Fibroblast of lung (primary cell): ENCODE data around the gene L3MBTL4. TPM values are rescaled to one million over a fixed set of nuclear protein-coding genes. Genes with fewer than 3 reads are reported as not detected.
A peak's percentile ranks its signal among the peaks of the same experiment; 100 is the strongest.

ENCODE experiments used
- DNase-seq, 2 donors: peaks; one replicate each; pipeline versions ENCODE4 v3.0.0 to v3.0.0-alpha.2; 2010; ENCODE audit warnings: low read depth in 2 of 2
- H2AFZ ChIP-seq: 2 replicates; pipeline ENCODE4 v1.5.1; 2012; ENCODE audit warnings: low read length, control low read depth, inconsistent platforms
- H3K27ac ChIP-seq: 2 replicates; pipeline ENCODE4 v1.5.1; 2011; ENCODE audit warnings: low read length, control low read depth; ENCODE audit not compliant: insufficient read depth
- H3K27me3 ChIP-seq: 2 replicates; pipeline ENCODE4 v1.5.1; 2011; ENCODE audit warnings: mild to moderate bottlenecking, low read length; ENCODE audit not compliant: control insufficient read depth, insufficient read depth
- H3K36me3 ChIP-seq: 2 replicates; pipeline ENCODE4 v1.5.1; 2011; ENCODE audit warnings: low read length; ENCODE audit not compliant: control insufficient read depth, insufficient read depth
- H3K4me1 ChIP-seq: 2 replicates; pipeline ENCODE4 v1.5.1; 2011; ENCODE audit warnings: low read length; ENCODE audit not compliant: control insufficient read depth, insufficient read depth; ENCODE audit errors: extremely low read depth
- H3K4me2 ChIP-seq: 2 replicates; pipeline ENCODE4 v1.5.1; 2011; ENCODE audit warnings: low read length, control low read depth; ENCODE audit not compliant: insufficient read depth; ENCODE audit errors: extremely low read depth
- H3K4me3 ChIP-seq, 4 experiments: fragments of 200-600 bp in 1 of 4; sonication (generic) in 1 of 4; replicated peaks in 1 of 4; 2 replicates each; pipeline ENCODE4 v1.5.1; 2011 to 2016; ENCODE audit warnings: low read length in 4 of 4, low read depth in 3 of 4, mild to moderate bottlenecking in 3 of 4, control low read depth in 2 of 4, inconsistent platforms in 1 of 4, mixed read lengths in 1 of 4; ENCODE audit not compliant: insufficient read depth in 1 of 4; ENCODE audit errors: control extremely low read depth in 1 of 4
- H3K79me2 ChIP-seq: 2 replicates; pipeline ENCODE4 v1.5.1; 2012; ENCODE audit warnings: mild to moderate bottlenecking, low read length, inconsistent platforms; ENCODE audit not compliant: control insufficient read depth, insufficient read depth
- H3K9ac ChIP-seq: 2 replicates; pipeline ENCODE4 v1.5.1; 2011; ENCODE audit warnings: mild to moderate bottlenecking, low read length, control low read depth; ENCODE audit not compliant: insufficient read depth
- H3K9me3 ChIP-seq: 2 replicates; pipeline ENCODE4 v1.5.1; 2012; ENCODE audit warnings: low read depth, low read length; ENCODE audit not compliant: control insufficient read depth, insufficient read depth
- H4K20me1 ChIP-seq: 2 replicates; pipeline ENCODE4 v1.5.1; 2011; ENCODE audit warnings: low read length; ENCODE audit not compliant: control insufficient read depth, insufficient read depth; ENCODE audit errors: extremely low read depth
- EZH2 ChIP-seq: IDR thresholded peaks from 2 replicates; pipeline ENCODE4 v1.5.1; 2012; ENCODE audit warnings: low read length, control low read depth, mild to moderate bottlenecking; ENCODE audit errors: missing control alignments
- polyA plus RNA-seq, 2 donors: library from polyadenylated mRNA; depleted of rRNA in 1 of 2; stranded (reverse) in 1 of 2; unstranded in 1 of 2; fragments of >200 nt; gene quantifications; 2 replicates each; pipeline ENCODE4 v1.2.1, GENCODE V29; 2011 to 2012; ENCODE audit warnings: missing spikeins in 1 of 2
- total RNA-seq: library from RNA; depleted of rRNA; stranded (reverse); fragments of >200 nt; gene quantifications from 2 replicates; pipeline ENCODE4 v1.2.1, GENCODE V29; 2014
- TF ChIP-seq, protein P1 (sequence below), 2 donors: IDR thresholded peaks in 1 of 2; conservative IDR thresholded peaks in 1 of 2; 1 replicate in 1 of 2; 2 replicates in 1 of 2; pipeline ENCODE4 v1.5.1; 2011 to 2012; ENCODE audit warnings: low read length in 2 of 2, control low read depth in 1 of 2, inconsistent platforms in 1 of 2, low read depth in 1 of 2, mild to moderate bottlenecking in 1 of 2

The L3MBTL4 gene
- total and polyA plus RNA-seq, 2 donors (not counting 1 experiment from before 2014, with no cell fraction given) = 0.06 to 0.33 TPM

DNA sequence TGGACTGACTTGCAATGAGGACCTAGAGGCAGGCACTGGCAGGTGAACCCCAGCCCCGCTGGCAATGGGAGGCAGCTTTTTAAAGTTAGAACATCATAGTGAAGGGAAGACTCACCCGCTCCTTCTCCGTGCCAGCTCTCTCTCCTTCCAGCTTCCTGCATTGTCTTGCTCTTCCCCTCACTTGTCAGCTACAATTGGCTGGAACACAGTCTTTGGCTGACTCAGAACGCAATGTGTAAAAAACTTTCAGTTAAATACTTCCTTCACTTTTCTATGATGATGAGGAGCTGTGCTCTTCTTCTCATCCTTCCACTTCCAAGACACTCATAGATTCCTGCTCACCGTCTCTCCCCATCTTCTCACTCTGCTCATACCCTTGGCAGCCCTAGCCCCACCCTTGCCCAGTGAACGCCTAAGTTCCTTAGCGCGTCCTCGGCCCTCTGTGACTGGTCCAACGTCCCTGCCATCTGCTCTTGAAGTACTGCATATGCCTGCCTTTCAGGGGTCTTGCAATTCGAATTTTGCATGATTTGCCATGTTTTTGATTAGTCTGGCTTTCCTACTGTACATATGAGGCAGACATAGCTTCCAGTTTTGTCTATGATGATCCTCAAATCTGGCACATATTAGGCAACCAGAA lies 401.4 kb downstream of the L3MBTL4 start:
- Histone ChIP-seq H3K27me3 (no peaks in the 10 kb centered on the region), H3K79me2 (no peaks in the 10 kb centered on the region), H3K9me3 (no peaks in the 10 kb centered on the region), H3K27ac (no peak overlapping the region), H3K36me3 (no peaks in the 10 kb centered on the region), H3K4me3 (no peak overlapping the region), H3K4me2 (peak overlapping the region; percentile 8), H3K9ac (no peak overlapping the region), H2AFZ (no peak overlapping the region), H3K4me1 (no peaks in the 10 kb centered on the region), H4K20me1 (no peaks in the 10 kb centered on the region)
- TF ChIP-seq, protein P1, sequence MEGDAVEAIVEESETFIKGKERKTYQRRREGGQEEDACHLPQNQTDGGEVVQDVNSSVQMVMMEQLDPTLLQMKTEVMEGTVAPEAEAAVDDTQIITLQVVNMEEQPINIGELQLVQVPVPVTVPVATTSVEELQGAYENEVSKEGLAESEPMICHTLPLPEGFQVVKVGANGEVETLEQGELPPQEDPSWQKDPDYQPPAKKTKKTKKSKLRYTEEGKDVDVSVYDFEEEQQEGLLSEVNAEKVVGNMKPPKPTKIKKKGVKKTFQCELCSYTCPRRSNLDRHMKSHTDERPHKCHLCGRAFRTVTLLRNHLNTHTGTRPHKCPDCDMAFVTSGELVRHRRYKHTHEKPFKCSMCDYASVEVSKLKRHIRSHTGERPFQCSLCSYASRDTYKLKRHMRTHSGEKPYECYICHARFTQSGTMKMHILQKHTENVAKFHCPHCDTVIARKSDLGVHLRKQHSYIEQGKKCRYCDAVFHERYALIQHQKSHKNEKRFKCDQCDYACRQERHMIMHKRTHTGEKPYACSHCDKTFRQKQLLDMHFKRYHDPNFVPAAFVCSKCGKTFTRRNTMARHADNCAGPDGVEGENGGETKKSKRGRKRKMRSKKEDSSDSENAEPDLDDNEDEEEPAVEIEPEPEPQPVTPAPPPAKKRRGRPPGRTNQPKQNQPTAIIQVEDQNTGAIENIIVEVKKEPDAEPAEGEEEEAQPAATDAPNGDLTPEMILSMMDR (conservative IDR thresholded peaks at IDR 0.05 in 1 of 2, IDR thresholded peaks at IDR 0.05 in 1 of 2; ENCODE audit: low read depth in 1 of 2, low read length in 2 of 2) = no peak
- no peak for TF ChIP-seq EZH2
- DNase-seq = peak; percentile 20 to 78

DNA sequence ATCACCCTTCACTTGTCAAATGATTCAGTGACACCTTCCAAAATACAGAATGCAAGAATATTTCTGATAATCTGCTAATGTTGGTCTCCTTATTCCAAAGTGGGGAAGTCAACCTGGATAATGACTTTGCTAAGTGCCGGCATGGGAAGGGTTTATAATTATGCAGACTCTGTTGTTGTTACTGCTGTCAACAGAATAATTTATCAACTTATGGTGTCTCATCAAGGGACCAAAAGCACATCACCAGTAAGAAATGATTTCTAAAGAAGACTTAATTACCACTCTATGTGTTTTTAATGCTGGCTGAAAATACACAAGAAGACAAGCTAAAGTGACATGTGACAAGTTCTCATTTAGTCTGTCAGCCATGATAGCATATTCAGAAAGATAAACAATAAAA lies 403.8 kb downstream of the L3MBTL4 start:
- Histone ChIP-seq H3K4me1 (no peaks in the 10 kb centered on the region), H4K20me1 (no peaks in the 10 kb centered on the region), H2AFZ (no peak overlapping the region), H3K4me3 (no peak overlapping the region), H3K9ac (no peak overlapping the region), H3K9me3 (no peaks in the 10 kb centered on the region), H3K36me3 (no peaks in the 10 kb centered on the region), H3K27me3 (no peaks in the 10 kb centered on the region), H3K4me2 (no peak overlapping the region), H3K27ac (no peak overlapping the region), H3K79me2 (no peaks in the 10 kb centered on the region)
- no peak for DNase-seq
- no peak for TF ChIP-seq EZH2
- TF ChIP-seq, protein P1 (conservative IDR thresholded peaks at IDR 0.05 in 1 of 2, IDR thresholded peaks at IDR 0.05 in 1 of 2; ENCODE audit: low read depth in 1 of 2, low read length in 2 of 2) = no peak

DNA sequence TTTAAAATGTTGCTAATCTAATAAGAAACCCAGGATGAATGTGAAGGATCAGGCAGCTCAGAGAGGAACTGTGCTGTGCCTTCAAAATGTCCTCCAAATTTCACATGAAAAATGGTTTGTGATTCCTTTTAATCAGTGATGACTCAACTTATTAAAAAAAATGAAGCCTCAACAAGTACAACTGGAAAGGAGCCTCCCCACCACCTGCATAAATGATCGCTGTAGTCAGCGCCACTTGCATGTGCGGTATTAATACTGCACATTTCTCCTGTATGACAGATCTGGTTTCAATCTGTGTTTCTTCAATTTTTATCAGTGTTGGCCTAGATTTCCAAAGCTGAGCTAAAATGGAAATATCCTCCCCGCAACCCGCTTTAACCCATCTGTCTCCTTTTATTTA lies 404.4 kb downstream of the L3MBTL4 start:
- no peak for TF ChIP-seq EZH2
- TF ChIP-seq, protein P1 (conservative IDR thresholded peaks at IDR 0.05 in 1 of 2, IDR thresholded peaks at IDR 0.05 in 1 of 2; ENCODE audit: low read depth in 1 of 2, low read length in 2 of 2) = no peak
- Histone ChIP-seq H3K4me2 (no peak overlapping the region), H3K79me2 (no peaks in the 10 kb centered on the region), H3K4me1 (no peaks in the 10 kb centered on the region), H2AFZ (no peak overlapping the region), H3K27me3 (no peaks in the 10 kb centered on the region), H3K4me3 (no peak overlapping the region), H4K20me1 (no peaks in the 10 kb centered on the region), H3K36me3 (no peaks in the 10 kb centered on the region), H3K9ac (no peak overlapping the region), H3K9me3 (no peaks in the 10 kb centered on the region), H3K27ac (no peak overlapping the region)
- peak; percentile 18 to 93 for DNase-seq
